GM21529 (cell line): ENCODE measurements around the gene VPS13D.
"Not testable (repeated sequence)": the region's sequence is repeated elsewhere in the genome, so short reads cannot be mapped to it uniquely, and the experiment has no call there.

Experiments used
- ATAC-seq: cut with Tn5 transposase; IDR thresholded peaks from one replicate; pipeline ENCODE4 v1.9.1; 2021; ENCODE audit not compliant: unreplicated experiment

VPS13D gene

GRCh38 chr1:12284486-12284885 is 54.7 kb downstream of the VPS13D start:
- no peak for ATAC-seq

GRCh38 chr1:12285496-12286143 is 55.8 kb downstream of the VPS13D start:
- no peak for ATAC-seq

GRCh38 chr1:12287869-12288268 is 58.0 kb downstream of the VPS13D start:
- peak; percentile 45 for ATAC-seq

GRCh38 chr1:12290828-12291227 is 61.0 kb downstream of the VPS13D start:
- ATAC-seq, result no peak

- no peak for ATAC-seq
Measured at GRCh38 chr1:12293416-12293815, 63.6 kb downstream of the VPS13D start.

- no peak for ATAC-seq
Measured at GRCh38 chr1:12294076-12294475, 64.2 kb downstream of the VPS13D start.

GRCh38 chr1:12296016-12296415 is 66.2 kb downstream of the VPS13D start:
- ATAC-seq, result no peak

- peak; percentile 78 for ATAC-seq
Measured at GRCh38 chr1:12296623-12297022, 66.8 kb downstream of the VPS13D start.

GRCh38 chr1:12300706-12301105 is 70.9 kb downstream of the VPS13D start:
- ATAC-seq, result no peak

- no peak for ATAC-seq
Measured at GRCh38 chr1:12301518-12302237, 71.8 kb downstream of the VPS13D start.

- no peak for ATAC-seq
Measured at GRCh38 chr1:12302798-12303447, 73.1 kb downstream of the VPS13D start.

- no peak for ATAC-seq
Measured at GRCh38 chr1:12305377-12305776, 75.5 kb downstream of the VPS13D start.

GRCh38 chr1:12309783-12310742 is 80.2 kb downstream of the VPS13D start:
- ATAC-seq, result no peak

- ATAC-seq, result no peak
Measured at GRCh38 chr1:12314333-12314903, 84.6 kb downstream of the VPS13D start.

GRCh38 chr1:12315146-12315545 is 85.3 kb downstream of the VPS13D start:
- no peak for ATAC-seq

- no peak for ATAC-seq
Measured at GRCh38 chr1:12316331-12316730, 86.5 kb downstream of the VPS13D start.

- no peak for ATAC-seq
Measured at GRCh38 chr1:12320486-12320885, 90.7 kb downstream of the VPS13D start.

- no peak for ATAC-seq
Measured at GRCh38 chr1:12324423-12324822, 94.6 kb downstream of the VPS13D start.

- not testable (repeated sequence) for ATAC-seq
Measured at GRCh38 chr1:12324973-12325372, 95.1 kb downstream of the VPS13D start.

GRCh38 chr1:12326986-12327385 is 97.2 kb downstream of the VPS13D start:
- ATAC-seq, result no peak

GRCh38 chr1:12327566-12327965 is 97.7 kb downstream of the VPS13D start:
- no peak for ATAC-seq
